Measurements from ENCODE around the gene PLAGL2.

Gene PLAGL2

GRCh38 chr20:32229251-32229747, 21.8 kb upstream of the PLAGL2 start:
- DNase-seq = no peak

GRCh38 chr20:32227744-32228688, 20.5 kb upstream of the PLAGL2 start:
- no peak for DNase-seq

GRCh38 chr20:32227306-32227705, 19.8 kb upstream of the PLAGL2 start:
- DNase-seq = no peak

- no peak for DNase-seq
These were observed 18.8 kb upstream of the PLAGL2 start for GRCh38 chr20:32226391-32226790.

- DNase-seq = no peak
These were observed 16.9 kb upstream of the PLAGL2 start for GRCh38 chr20:32224463-32224862.

- no peak for DNase-seq
These were observed 10.8 kb upstream of the PLAGL2 start for GRCh38 chr20:32218156-32218900.

GRCh38 chr20:32216179-32217142, 8.9 kb upstream of the PLAGL2 start:
- no peak for DNase-seq

- no peak for DNase-seq
These were observed 8.2 kb upstream of the PLAGL2 start for GRCh38 chr20:32215729-32216128.

GRCh38 chr20:32215147-32215546, 7.6 kb upstream of the PLAGL2 start:
- DNase-seq = no peak

GRCh38 chr20:32213870-32214269, 6.3 kb upstream of the PLAGL2 start:
- DNase-seq = no peak

- no peak for DNase-seq
These were observed 2.5 kb upstream of the PLAGL2 start for GRCh38 chr20:32209850-32210605.

GRCh38 chr20:32208499-32209154, 1.1 kb upstream of the PLAGL2 start:
- no peak for DNase-seq

- DNase-seq = no peak
These were observed 550 bp downstream of the PLAGL2 start for GRCh38 chr20:32206760-32207625.

GRCh38 chr20:32205843-32206759, 1.4 kb downstream of the PLAGL2 start:
- no peak for DNase-seq

GRCh38 chr20:32205110-32205842, 2.3 kb downstream of the PLAGL2 start:
- DNase-seq = no peak

GRCh38 chr20:32204205-32205109, 3.1 kb downstream of the PLAGL2 start:
- DNase-seq = no peak
